CD1c-positive myeloid dendritic cell (primary cell): ENCODE measurements around the gene CAV1.

Experiments
- DNase-seq: peaks from one replicate; pipeline ENCODE4 v3.0.0-alpha.2; 2016; ENCODE audit errors: extremely low spot score

CAV1 gene

DNA sequence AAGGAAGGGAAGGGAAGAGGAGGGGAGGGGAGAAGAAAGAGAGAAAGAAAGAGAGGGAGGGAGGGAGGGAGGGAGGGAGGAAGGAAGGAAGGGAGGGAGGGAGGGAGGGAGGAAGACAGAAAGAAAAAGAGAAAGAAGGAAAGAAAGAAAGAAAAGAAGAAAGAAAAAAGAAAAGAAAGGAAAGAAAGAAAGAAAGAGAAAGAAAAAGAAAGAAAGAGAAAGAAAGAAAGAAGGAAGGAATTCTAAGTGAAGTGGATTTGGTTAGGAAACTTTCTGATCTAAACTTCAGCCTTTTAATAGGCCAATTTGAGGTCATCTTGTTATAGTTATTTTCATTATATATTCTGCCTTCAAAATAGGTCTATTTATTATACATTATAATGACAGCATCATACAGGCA, 21.0 kb upstream of the CAV1 start:
- no peak for DNase-seq

- DNase-seq = no peak
Measured at GRCh38 chr7:116505278-116505677, 19.6 kb upstream of the CAV1 start.

GRCh38 chr7:116505823-116506222, 19.0 kb upstream of the CAV1 start:
- DNase-seq = no peak

GRCh38 chr7:116509982-116510579, 14.8 kb upstream of the CAV1 start:
- DNase-seq = no peak

DNA sequence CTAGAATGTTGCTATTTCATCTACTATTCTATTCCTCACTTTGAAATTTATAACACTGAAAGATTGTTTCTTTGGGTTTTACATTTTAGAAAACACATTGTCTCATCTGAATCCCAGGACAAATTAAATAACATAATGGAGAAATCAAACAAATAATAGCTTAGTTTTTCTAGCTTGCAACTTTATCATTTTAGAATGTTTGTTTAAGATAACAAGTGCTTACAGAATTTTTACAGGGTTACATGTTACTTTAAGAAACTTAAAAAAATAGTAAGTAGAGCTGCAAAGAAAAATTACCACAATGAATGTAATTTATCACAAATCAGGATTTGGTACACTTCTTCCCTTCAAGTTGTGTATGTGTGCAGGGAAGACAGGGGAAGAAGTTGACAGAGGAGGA, 14.0 kb upstream of the CAV1 start:
- DNase-seq = no peak

DNA sequence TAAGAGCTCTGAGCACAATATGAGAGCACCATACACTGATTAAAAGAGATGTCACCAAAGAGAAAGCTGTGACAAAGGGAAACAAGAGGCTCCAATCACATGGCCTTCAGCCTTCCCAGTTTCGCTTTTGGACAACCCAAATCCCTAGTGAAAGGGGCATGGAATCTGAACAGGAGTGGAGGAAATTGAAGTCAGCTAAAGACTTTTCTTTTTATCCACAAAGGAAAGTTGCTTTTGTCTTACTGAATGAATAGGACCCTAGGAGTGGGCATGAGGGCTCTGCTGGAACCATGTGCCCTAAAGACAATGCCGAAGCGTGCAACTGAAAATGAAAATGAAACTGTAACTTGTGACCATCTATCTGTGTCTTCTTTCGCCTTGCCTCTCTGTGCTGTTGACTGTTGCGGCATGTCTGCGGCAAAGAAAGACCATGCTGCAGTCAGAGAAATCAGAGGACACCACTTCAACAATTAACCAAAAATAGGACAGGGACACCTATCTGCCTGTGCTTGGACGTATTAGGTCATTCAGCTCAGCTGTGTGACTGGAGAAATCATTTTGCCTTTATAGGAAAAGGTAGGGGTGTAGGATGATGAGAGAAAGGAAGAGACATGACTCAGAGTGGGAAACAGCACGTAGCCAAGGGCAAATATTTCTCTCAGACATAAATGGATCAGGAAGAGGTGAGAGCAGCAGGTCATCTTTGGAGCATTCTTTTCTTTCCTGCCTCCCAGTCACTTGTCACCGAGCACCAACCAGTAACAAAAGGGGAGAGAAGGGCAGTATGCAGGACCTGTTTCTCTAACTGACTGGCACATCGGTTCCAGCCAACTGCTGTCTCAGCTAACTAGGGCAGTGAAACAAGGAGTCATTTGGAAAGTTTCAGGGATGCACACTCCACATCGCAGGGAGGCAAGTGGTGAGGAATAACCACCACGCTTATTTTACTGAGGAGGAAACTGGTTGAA, 13.0 kb upstream of the CAV1 start:
- DNase-seq = no peak

GRCh38 chr7:116512520-116513188, 12.2 kb upstream of the CAV1 start:
- DNase-seq = no peak

- no peak for DNase-seq
Measured at GRCh38 chr7:116515584-116515983, 9.3 kb upstream of the CAV1 start.

- no peak for DNase-seq
Measured at GRCh38 chr7:116516324-116516723, 8.5 kb upstream of the CAV1 start.

GRCh38 chr7:116517626-116518025, 7.2 kb upstream of the CAV1 start:
- no peak for DNase-seq

DNA sequence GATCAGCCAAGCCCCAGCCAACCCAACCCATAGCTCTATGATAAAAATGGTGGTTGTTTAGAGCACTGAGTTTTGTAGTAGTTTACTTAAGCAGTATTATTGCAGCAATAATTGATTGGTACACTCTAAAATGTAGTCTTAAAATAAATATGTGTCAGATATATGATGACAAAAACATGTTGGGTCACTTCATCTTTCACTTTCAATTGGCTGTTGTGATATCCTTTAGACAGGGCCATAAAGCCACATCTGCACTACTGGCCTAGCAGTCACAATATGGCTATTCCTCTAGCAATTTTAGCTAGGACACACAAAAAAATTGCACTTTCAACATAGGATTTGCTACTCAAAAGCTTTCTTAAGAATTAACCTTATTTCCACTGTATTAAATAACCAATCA, 5.9 kb upstream of the CAV1 start:
- DNase-seq = no peak

- no peak for DNase-seq
Measured at GRCh38 chr7:116521046-116521664, 3.7 kb upstream of the CAV1 start.

GRCh38 chr7:116522247-116522646, 2.6 kb upstream of the CAV1 start:
- no peak for DNase-seq

DNA sequence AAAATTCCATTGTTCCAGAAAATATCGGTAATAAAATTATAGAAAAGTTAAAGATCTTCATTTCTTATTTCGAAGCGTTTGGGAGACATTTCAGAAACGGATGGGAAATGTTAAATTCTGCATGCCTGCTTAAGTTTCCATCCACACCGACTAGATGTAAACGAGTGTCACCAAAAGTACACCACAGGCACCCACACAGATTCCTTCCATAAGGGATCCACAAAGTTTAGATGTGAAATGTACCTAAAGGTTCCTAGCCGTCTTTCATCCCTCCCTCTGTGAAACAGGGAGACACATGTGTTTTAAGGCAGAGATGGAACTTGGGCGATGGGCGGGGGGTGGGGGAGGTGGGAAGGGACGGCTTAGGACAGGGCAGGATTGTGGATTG, 621 bp upstream of the CAV1 start:
- DNase-seq = no peak

- DNase-seq = no peak
Measured at GRCh38 chr7:116525298-116525912, 569 bp downstream of the CAV1 start.

- DNase-seq = peak; percentile 80
Measured at GRCh38 chr7:116525913-116526861, 1.4 kb downstream of the CAV1 start.

DNA sequence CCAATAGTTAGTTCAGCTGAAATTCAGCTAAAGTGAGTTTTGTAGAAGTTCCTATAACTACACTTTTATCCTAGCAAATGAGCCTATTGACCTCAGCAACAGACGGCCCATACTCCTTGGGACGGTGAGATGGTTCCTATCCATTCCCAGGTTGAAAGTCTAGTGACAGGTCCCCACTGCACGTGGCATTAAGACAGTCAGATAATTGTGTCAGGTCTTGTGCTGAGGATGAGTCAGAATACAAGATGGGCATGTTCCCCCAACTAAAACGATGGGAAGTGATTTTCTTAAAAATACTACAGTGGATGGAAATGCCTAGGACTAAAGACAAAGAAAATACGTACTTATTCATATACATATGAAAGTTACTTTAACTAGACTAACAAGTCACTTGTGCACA, 2.1 kb downstream of the CAV1 start:
- no peak for DNase-seq

GRCh38 chr7:116527521-116527920, 2.7 kb downstream of the CAV1 start:
- DNase-seq = no peak

DNA sequence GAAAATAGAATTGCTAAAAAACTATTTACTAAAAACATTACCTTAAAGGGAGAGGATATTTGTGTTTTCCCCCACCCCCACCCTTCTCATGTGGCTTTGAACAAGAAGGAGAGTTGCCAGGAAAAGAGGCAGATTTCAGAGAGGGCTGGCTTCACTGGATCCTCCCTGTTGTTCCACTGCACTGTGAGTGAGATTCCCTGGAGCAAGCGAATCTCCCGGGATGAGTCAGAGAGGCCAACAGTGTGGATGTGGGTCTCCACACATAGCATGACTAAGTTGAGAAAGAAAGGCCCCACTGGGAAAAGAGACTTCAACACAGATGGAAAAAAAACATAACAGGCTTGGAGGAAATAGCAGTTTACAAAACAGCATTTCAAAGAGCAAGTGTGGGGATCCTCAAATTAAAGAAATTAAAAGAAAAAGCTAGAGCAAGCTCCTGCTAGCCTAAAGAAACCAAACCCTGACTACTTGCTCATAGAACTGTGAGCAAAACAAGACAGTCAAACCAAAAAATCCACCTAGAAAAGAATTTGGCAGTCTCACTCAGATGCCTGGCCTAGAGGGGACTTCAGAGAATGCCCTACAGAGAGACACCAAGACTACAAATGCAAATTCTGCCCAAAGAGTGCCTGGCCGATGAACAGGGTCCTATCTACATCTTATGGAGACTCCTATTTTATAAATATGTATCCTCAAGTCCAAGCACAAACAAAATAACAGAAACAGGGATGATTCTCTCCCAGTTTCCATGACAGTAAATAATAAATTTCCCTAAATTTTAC, 3.4 kb downstream of the CAV1 start:
- no peak for DNase-seq

GRCh38 chr7:116529250-116529649, 4.4 kb downstream of the CAV1 start:
- no peak for DNase-seq
